Lung (tissue), 12 donors: ENCODE data around the gene NCAPG2. TPM values are rescaled to one million over a fixed set of nuclear protein-coding genes. Genes with fewer than 3 reads are reported as not detected.

Source experiments
- ATAC-seq: fragments of 200-7000 bp; cut with Tn5 transposase; one replicate; pipeline ENCODE4 v1.9.1; 2020; ENCODE audit warnings: moderate number of reproducible peaks; ENCODE audit not compliant: insufficient read depth, low FRiP score
- DNase-seq, 3 donors: peaks; one replicate each; pipeline ENCODE4 v3.0.0-alpha.2; 2013 to 2017
- H3K27ac ChIP-seq, 2 donors: one replicate each; pipeline ENCODE4 v1.5.1; 2013; ENCODE audit warnings: mild to moderate bottlenecking in 2 of 2, moderate library complexity in 2 of 2, control low read depth in 1 of 2, inconsistent platforms in 1 of 2, low read depth in 1 of 2, low read length in 1 of 2
- H3K27me3 ChIP-seq, 3 donors: one replicate each; pipeline ENCODE4 v1.5.1; 2013; ENCODE audit warnings: low read length in 2 of 3; ENCODE audit not compliant: control insufficient read depth in 3 of 3, insufficient read depth in 3 of 3
- H3K36me3 ChIP-seq, 4 donors: one replicate each; pipeline ENCODE4 v1.5.1; 2013; ENCODE audit warnings: low read length in 4 of 4, mild to moderate bottlenecking in 1 of 4, moderate library complexity in 1 of 4; ENCODE audit not compliant: control insufficient read depth in 4 of 4, insufficient read depth in 4 of 4
- H3K4me1 ChIP-seq, 5 donors: one replicate each; pipeline ENCODE4 v1.5.1; 2013; ENCODE audit warnings: low read length in 5 of 5, mild to moderate bottlenecking in 2 of 5, moderate library complexity in 1 of 5; ENCODE audit not compliant: control insufficient read depth in 5 of 5, insufficient read depth in 5 of 5
- H3K4me3 ChIP-seq: one replicate; pipeline ENCODE4 v1.5.1; 2013; ENCODE audit warnings: mild to moderate bottlenecking, control low read depth, moderate library complexity
- H3K9ac ChIP-seq, 2 donors: one replicate each; pipeline ENCODE4 v1.5.1; 2013; ENCODE audit warnings: low read length in 2 of 2, control low read depth in 1 of 2; ENCODE audit not compliant: insufficient read depth in 1 of 2
- H3K9me3 ChIP-seq, 4 donors: one replicate each; pipeline ENCODE4 v1.5.1; 2013; ENCODE audit warnings: low read length in 3 of 4, mild to moderate bottlenecking in 1 of 4, moderate library complexity in 1 of 4; ENCODE audit not compliant: control insufficient read depth in 4 of 4, insufficient read depth in 3 of 4
- CTCF ChIP-seq: IDR thresholded peaks from 2 replicates; pipeline ENCODE4 v1.5.1; 2012; ENCODE audit warnings: mild to moderate bottlenecking; ENCODE audit errors: control extremely low read depth, extremely low read depth
- WGBS, 2 donors: extraction: QIAGEN DNeasy Blood & Tissue Kit; methylation state at CpG; one replicate each; pipeline ENCODE4 v1.1.7; 2013; 5-methylcytosine and 5-hydroxymethylcytosine counted together
- polyA plus RNA-seq, 2 donors: library from polyadenylated mRNA; stranded (reverse); fragments of 200-250 nt; gene quantifications; one replicate each; pipeline ENCODE4 v1.2.1, GENCODE V29; 2013
- total RNA-seq, 2 donors: library from RNA; depleted of rRNA in 1 of 2; stranded (reverse); fragments of >200 nt in 1 of 2; gene quantifications; one replicate each; pipeline ENCODE4 v1.2.1, GENCODE V29; 2014 to 2021
- donor health status: control.
- donor health status: control.
- donor health status: Bipolar disorder and iron deficiency.
- donor health status: healthy.
- donor health status: DM: yes; HTN: yes; CAD: no.

Gene NCAPG2
- total and polyA plus RNA-seq, 4 donors, result 2.1 to 13.5 (median 6.9) TPM

GRCh38 chr7:158617737-158618128, 86.9 kb downstream of the NCAPG2 start:
- peak in 1 of 3 donors; percentile 2 for DNase-seq
- peaks cover 0 to 2% (median 0%) of the 10 kb centered on the region in 4 donors for H3K36me3 ChIP-seq
- no peak for TF ChIP-seq CTCF
- no peak overlapping the region for H3K27ac ChIP-seq
- H3K9ac ChIP-seq, result no peak overlapping the region
- no peaks in the 10 kb centered on the region for H3K27me3 ChIP-seq
- no peak for ATAC-seq
- WGBS, 2 donors, result 92 to 97% methylated on average over 3 of the region's 3 CpGs
- no peaks in the 10 kb centered on the region for H3K4me1 ChIP-seq
- no peaks in the 10 kb centered on the region for H3K9me3 ChIP-seq
- no peak overlapping the region for H3K4me3 ChIP-seq

- no peak overlapping the region for H3K27ac ChIP-seq
- H3K27me3 ChIP-seq, result no peaks in the 10 kb centered on the region
- H3K36me3 ChIP-seq, result peaks cover 0 to 2% (median 0%) of the 10 kb centered on the region in 4 donors
- no peak overlapping the region for H3K4me3 ChIP-seq
- TF ChIP-seq CTCF, result no peak
- ATAC-seq (no peak), DNase-seq (no peak)
- no peaks in the 10 kb centered on the region for H3K4me1 ChIP-seq
- no peaks in the 10 kb centered on the region for H3K9me3 ChIP-seq
- WGBS, 2 donors, result 87 to 99% methylated on average over 2 of the region's 2 CpGs
- H3K9ac ChIP-seq, result no peak overlapping the region
Measured at GRCh38 chr7:158616050-158616449, 88.6 kb downstream of the NCAPG2 start.

- H3K36me3 ChIP-seq, result peaks cover 0 to 2% (median 0%) of the 10 kb centered on the region in 4 donors
- H3K27me3 ChIP-seq, result no peaks in the 10 kb centered on the region
- H3K4me3 ChIP-seq, result no peak overlapping the region
- no peak for TF ChIP-seq CTCF
- no peak overlapping the region for H3K27ac ChIP-seq
- no peak for ATAC-seq
- H3K9me3 ChIP-seq, result peaks cover 0 to under 1% (median 0%) of the 10 kb centered on the region in 4 donors
- H3K9ac ChIP-seq, result no peak overlapping the region
- DNase-seq, result no peak
- 67 to 89% methylated on average over 1 of the region's 1 CpG for WGBS, 2 donors
- H3K4me1 ChIP-seq, result no peaks in the 10 kb centered on the region
Measured at GRCh38 chr7:158614700-158615099, 89.9 kb downstream of the NCAPG2 start.

- Histone ChIP-seq H3K4me3 (no peak overlapping the region), H3K36me3 (no peaks in the 10 kb centered on the region), H3K27me3 (no peaks in the 10 kb centered on the region), H3K4me1 (no peaks in the 10 kb centered on the region), H3K27ac (no peak overlapping the region), H3K9ac (no peak overlapping the region), H3K9me3 (peaks cover 0 to 2% (median 0%) of the 10 kb centered on the region in 4 donors)
- ATAC-seq (no peak), DNase-seq (no peak)
- TF ChIP-seq CTCF, result no peak
- WGBS, 2 donors, result 98 to 99% methylated on average over 2 of the region's 2 CpGs
Measured at GRCh38 chr7:158613481-158613880, 91.1 kb downstream of the NCAPG2 start.
